Peyer's patch (tissue), 4 donors: ENCODE data around the gene ZBTB48. TPM values are rescaled to one million over a fixed set of nuclear protein-coding genes. Genes with fewer than 3 reads are reported as not detected.
A peak's percentile ranks its signal among the peaks of the same experiment; 100 is the strongest.

ENCODE experiments used
- DNase-seq, 3 donors: peaks; one replicate each; pipeline ENCODE4 v3.0.0-alpha.2; 2017 to 2019
- H3K27ac ChIP-seq, 4 donors: fragments of 200-600 bp; sonication (generic); one replicate each; pipeline ENCODE4 v1.5.1; 2016 to 2019
- H3K27me3 ChIP-seq, 2 donors: fragments of 200-600 bp; sonication (generic); one replicate each; pipeline ENCODE4 v1.5.1; 2019
- H3K36me3 ChIP-seq, 3 donors: fragments of 200-600 bp; sonication (generic); one replicate each; pipeline ENCODE4 v1.5.1; 2016 to 2019
- H3K4me1 ChIP-seq, 4 donors: fragments of 200-600 bp; sonication (generic); one replicate each; pipeline ENCODE4 v1.5.1; 2016 to 2019
- H3K4me3 ChIP-seq, 4 donors: fragments of 200-600 bp; sonication (generic); 1 replicate in 3 of 4; 2 replicates in 1 of 4; pipeline ENCODE4 v1.5.1; 2016 to 2019; ENCODE audit warnings: mild to moderate bottlenecking in 1 of 4
- H3K9me3 ChIP-seq, 4 donors: fragments of 200-600 bp; sonication (generic); one replicate each; pipeline ENCODE4 v1.5.1; 2016 to 2019; ENCODE audit warnings: mild to moderate bottlenecking in 1 of 4
- CTCF ChIP-seq, 6 experiments: fragments of 450-650 bp in 4 of 6; fragments of 200-600 bp in 2 of 6; sonication (generic) in 1 of 6; IDR thresholded peaks; one replicate each; pipeline ENCODE4 v1.5.1; 2017 to 2019; ENCODE audit warnings: antibody characterized with exemption in 6 of 6, mild to moderate bottlenecking in 3 of 6, moderate library complexity in 1 of 6
- POLR2A ChIP-seq, 2 donors: fragments of 450-650 bp; IDR thresholded peaks; one replicate each; pipeline ENCODE4 v1.5.1; 2017; ENCODE audit warnings: antibody characterized with exemption in 2 of 2, mild to moderate bottlenecking in 2 of 2, moderate library complexity in 2 of 2
- total RNA-seq, 4 donors: library from RNA; depleted of rRNA; stranded (reverse); fragments of >200 nt; gene quantifications; one replicate each; pipeline ENCODE4 v1.1.0, GENCODE V29; 2016

The ZBTB48 gene
- total RNA-seq, 4 donors from 2014 or later = 27.0 to 80.9 (median 38.2) TPM

- H3K4me1 ChIP-seq = peaks cover under 1 to 2% (median under 1%) of the 10 kb centered on the region in 4 donors
- H3K4me3 ChIP-seq = no peak overlapping the region
- H3K9me3 ChIP-seq = no peaks in the 10 kb centered on the region
- no peaks in the 10 kb centered on the region for H3K36me3 ChIP-seq
- DNase-seq = no peak
- H3K27ac ChIP-seq = no peak overlapping the region
- no peaks in the 10 kb centered on the region for H3K27me3 ChIP-seq
- TF ChIP-seq CTCF (IDR thresholded peaks at IDR 0.05) = no peak
- TF ChIP-seq POLR2A (IDR thresholded peaks at IDR 0.05) = no peak
Measured at GRCh38 chr1:6574025-6574620, 5.7 kb upstream of the ZBTB48 start.

- H3K27me3 ChIP-seq = no peaks in the 10 kb centered on the region
- peaks cover 4 to 6% (median 4%) of the 10 kb centered on the region in 4 donors for H3K4me1 ChIP-seq
- no peak for DNase-seq
- H3K9me3 ChIP-seq = no peaks in the 10 kb centered on the region
- H3K4me3 ChIP-seq = no peak overlapping the region
- H3K36me3 ChIP-seq = no peaks in the 10 kb centered on the region
- TF ChIP-seq POLR2A (IDR thresholded peaks at IDR 0.05) = no peak
- no peak for TF ChIP-seq CTCF (IDR thresholded peaks at IDR 0.05)
- H3K27ac ChIP-seq = no peak overlapping the region
Measured at GRCh38 chr1:6574818-6575217, 5.0 kb upstream of the ZBTB48 start.

GRCh38 chr1:6577831-6578525 is 1.8 kb upstream of the ZBTB48 start:
- Histone ChIP-seq H3K4me1 (peaks cover 12 to 34% (median 16%) of the 10 kb centered on the region in 4 donors), H3K27ac (no peak overlapping the region), H3K27me3 (no peaks in the 10 kb centered on the region), H3K36me3 (no peaks in the 10 kb centered on the region), H3K9me3 (no peaks in the 10 kb centered on the region), H3K4me3 (no peak overlapping the region)
- no peak for TF ChIP-seq CTCF (IDR thresholded peaks at IDR 0.05)
- no peak for TF ChIP-seq POLR2A (IDR thresholded peaks at IDR 0.05)
- DNase-seq = no peak

- no peak for TF ChIP-seq CTCF (IDR thresholded peaks at IDR 0.05)
- TF ChIP-seq POLR2A (IDR thresholded peaks at IDR 0.05) = no peak
- H3K36me3 ChIP-seq = no peaks in the 10 kb centered on the region
- H3K27ac ChIP-seq = peak overlapping the region; percentile 95 to 96 (median 95)
Measured at GRCh38 chr1:6578624-6579373, 995 bp upstream of the ZBTB48 start.

GRCh38 chr1:6580119-6580592 is 362 bp downstream of the ZBTB48 start:
- Histone ChIP-seq H3K36me3 (no peaks in the 10 kb centered on the region), H3K27ac (peak overlapping the region; percentile 95 to 96 (median 95)), H3K4me1 (peaks cover 12 to 37% (median 16%) of the 10 kb centered on the region in 4 donors), H3K4me3 (peak overlapping the region; percentile 82 to 97 (median 90)), H3K9me3 (no peaks in the 10 kb centered on the region), H3K27me3 (no peaks in the 10 kb centered on the region)
- TF ChIP-seq CTCF (IDR thresholded peaks at IDR 0.05) = no peak
- TF ChIP-seq POLR2A (IDR thresholded peaks at IDR 0.05) = no peak
- no peak for DNase-seq

More at GRCh38 chr1:6578624-6579373, 995 bp upstream of the ZBTB48 start:
- Histone ChIP-seq H3K4me1 (peaks cover 12 to 37% (median 16%) of the 10 kb centered on the region in 4 donors), H3K9me3 (no peaks in the 10 kb centered on the region), H3K4me3 (peak overlapping the region; percentile 82 to 97 (median 90)), H3K27me3 (no peaks in the 10 kb centered on the region)
- DNase-seq = no peak
